Aorta (tissue), 5 donors: ENCODE data around the gene TBC1D23. TPM values are rescaled to one million over a fixed set of nuclear protein-coding genes. Genes with fewer than 3 reads are reported as not detected.
"Not testable (repeated sequence)": the region's sequence is repeated elsewhere in the genome, so short reads cannot be mapped to it uniquely, and the experiment has no call there.

Source experiments
- ATAC-seq: fragments of 200-7000 bp; cut with Tn5 transposase; one replicate; pipeline ENCODE4 v1.9.1; 2022; ENCODE audit warnings: moderate library complexity; ENCODE audit not compliant: low FRiP score
- DNase-seq, 2 donors: peaks; one replicate each; pipeline ENCODE4 v3.0.0-alpha.2; 2020
- H3K27ac ChIP-seq, 2 donors: one replicate each; pipeline ENCODE4 v1.5.1; 2013; ENCODE audit warnings: low read length in 2 of 2, mild to moderate bottlenecking in 2 of 2, moderate library complexity in 2 of 2, control low read depth in 1 of 2, inconsistent platforms in 1 of 2, low read depth in 1 of 2
- H3K27me3 ChIP-seq, 2 donors: one replicate each; pipeline ENCODE4 v1.6.1; 2013; ENCODE audit warnings: control low read depth in 1 of 2, low read length in 1 of 2, mild to moderate bottlenecking in 1 of 2, moderate library complexity in 1 of 2; ENCODE audit not compliant: insufficient read depth in 2 of 2, control insufficient read depth in 1 of 2
- H3K36me3 ChIP-seq, 2 donors: one replicate each; pipeline ENCODE4 v1.6.1; 2013; ENCODE audit warnings: control low read depth in 1 of 2, low read length in 1 of 2, mild to moderate bottlenecking in 1 of 2; ENCODE audit not compliant: insufficient read depth in 2 of 2, control insufficient read depth in 1 of 2
- H3K4me1 ChIP-seq, 2 donors: one replicate each; pipeline ENCODE4 v1.6.1; 2013; ENCODE audit warnings: low read length in 2 of 2, control low read depth in 1 of 2, mild to moderate bottlenecking in 1 of 2, moderate library complexity in 1 of 2; ENCODE audit not compliant: insufficient read depth in 2 of 2, control insufficient read depth in 1 of 2
- H3K4me3 ChIP-seq, 2 donors: one replicate each; pipeline ENCODE4 v1.5.1; 2013; ENCODE audit warnings: low read length in 2 of 2, control low read depth in 1 of 2, mild to moderate bottlenecking in 1 of 2
- H3K9me3 ChIP-seq: one replicate; pipeline ENCODE4 v1.6.1; 2013; ENCODE audit warnings: mild to moderate bottlenecking, low read length; ENCODE audit not compliant: control insufficient read depth
- WGBS, 2 donors: extraction: QIAGEN DNeasy Blood & Tissue Kit; methylation state at CpG; one replicate each; pipeline ENCODE4 v1.1.7; 2013; 5-methylcytosine and 5-hydroxymethylcytosine counted together
- intact Hi-C, 2 donors: fragments of 100-400 bp; cut with DNase I; formaldehyde crosslinking; loops; one replicate each; pipeline versions ENCODE4 v1.14.2 to v1.15.0; 2022
- polyA plus RNA-seq, 2 donors: library from polyadenylated mRNA; stranded (reverse); fragments of 200-250 nt; gene quantifications; one replicate each; pipeline ENCODE4 v1.2.3, GENCODE V29; 2013
- total RNA-seq, 2 donors: library from RNA; stranded (reverse); fragmentation: NEBNext Ultra II Directional; extraction: Animal tissue kit (Norgen Biotek cat#: 25700); gene quantifications; one replicate each; pipeline ENCODE4 v1.2.1, GENCODE V29; 2021
- donor health status: healthy with polysubstance abuse.
- donor health status: Bipolar disorder and iron deficiency.
- donor health status: DM: no; HTN: no; CAD: no.
- donor health status: DM: no; HTN: no; CAD: no.
- donor health status: DM: yes; HTN: yes; CAD: no.

The TBC1D23 gene
- total and polyA plus RNA-seq, 4 donors: 19.5 to 59.3 (median 33.3) TPM

DNA sequence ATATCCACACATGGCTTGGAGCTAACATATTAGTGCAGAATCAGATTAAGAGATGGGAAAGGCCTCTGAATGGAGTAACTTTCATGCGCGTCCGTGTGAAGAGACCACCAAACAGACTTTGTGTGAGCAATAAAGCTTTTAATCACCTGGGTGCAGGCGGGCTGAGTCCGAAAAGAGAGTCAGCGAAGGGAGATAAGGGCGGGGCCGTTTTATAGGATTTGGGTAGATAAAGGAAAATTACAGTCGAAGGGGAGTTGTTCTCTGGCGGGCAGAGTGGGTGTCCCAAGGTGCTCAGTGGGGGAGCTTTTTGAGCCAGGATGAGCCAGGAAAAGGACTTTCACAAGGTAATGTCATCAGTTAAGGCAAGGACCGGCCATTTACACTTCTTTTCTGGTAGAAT lies 2.1 kb downstream of the TBC1D23 start:
- ATAC-seq, H3K4me3 ChIP-seq, H3K27ac ChIP-seq, H3K27me3 ChIP-seq, intact Hi-C loops, DNase-seq, H3K4me1 ChIP-seq, H3K9me3 ChIP-seq, H3K36me3 ChIP-seq: not testable (repeated sequence)
- 78 to 79% methylated on average over 11 of the region's 11 CpGs for WGBS, 2 donors

DNA sequence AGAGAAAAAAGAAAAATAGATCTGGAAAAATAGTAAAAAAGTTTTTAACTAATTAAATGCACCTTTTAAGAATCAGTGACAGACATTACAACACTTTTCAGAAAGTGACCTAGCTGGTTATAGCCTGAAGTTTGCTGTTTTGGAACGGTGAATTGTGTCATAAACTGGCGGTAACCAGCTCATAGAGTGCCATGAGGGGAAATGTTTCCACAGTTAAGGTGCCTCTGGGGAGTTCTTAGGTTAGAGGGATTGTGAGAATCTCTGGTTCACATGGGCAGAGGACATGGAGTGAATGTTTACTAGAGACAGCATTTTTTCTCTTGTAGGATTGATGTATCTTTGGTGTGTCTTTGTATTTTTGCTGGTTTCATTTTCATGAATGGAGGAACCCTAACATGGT lies 2.8 kb downstream of the TBC1D23 start:
- no peaks in the 10 kb centered on the region for H3K36me3 ChIP-seq
- peaks cover 2 to 4% of the 10 kb centered on the region in 2 donors for H3K4me1 ChIP-seq
- intact Hi-C loops: no loop called here
- WGBS, 2 donors: 54 to 62% methylated on average over 2 of the region's 2 CpGs
- ATAC-seq (no peak), DNase-seq (no peak)
- no peaks in the 10 kb centered on the region for H3K27me3 ChIP-seq
- no peak overlapping the region for H3K4me3 ChIP-seq
- no peak overlapping the region for H3K27ac ChIP-seq
- no peaks in the 10 kb centered on the region for H3K9me3 ChIP-seq

- Histone ChIP-seq H3K4me3 (no peak overlapping the region), H3K27ac (no peak overlapping the region), H3K27me3 (no peaks in the 10 kb centered on the region), H3K9me3 (no peaks in the 10 kb centered on the region), H3K36me3 (no peaks in the 10 kb centered on the region), H3K4me1 (peaks cover 2 to 4% of the 10 kb centered on the region in 2 donors)
- DNase-seq: no peak
- no peak for ATAC-seq
- 38 to 43% methylated on average over 2 of the region's 2 CpGs for WGBS, 2 donors
- intact Hi-C loops: no loop called here
Observed at GRCh38 chr3:100264242-100264641, 3.5 kb downstream of the TBC1D23 start.

DNA sequence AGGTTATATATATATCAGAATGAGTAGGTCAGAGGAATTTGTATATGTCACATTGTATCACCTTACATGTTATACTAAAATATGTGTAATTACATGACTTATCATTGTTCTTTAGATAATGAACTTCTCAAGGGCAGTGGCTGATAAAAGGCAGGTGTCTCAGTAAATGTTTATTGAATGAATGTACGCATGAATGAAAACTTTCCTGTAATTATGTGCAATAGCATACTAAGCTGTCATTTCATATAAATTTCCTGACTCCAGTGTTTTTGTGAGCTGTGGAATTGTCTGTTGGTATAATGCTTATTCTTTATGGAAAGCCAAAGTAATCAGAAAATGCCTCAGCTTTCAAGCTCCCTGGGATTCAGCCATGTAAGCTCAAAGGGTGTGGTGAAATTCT lies 4.2 kb downstream of the TBC1D23 start:
- WGBS, 2 donors: 73 to 82% methylated on average over 1 of the region's 1 CpG
- H3K27me3 ChIP-seq: no peaks in the 10 kb centered on the region
- H3K36me3 ChIP-seq: no peaks in the 10 kb centered on the region
- intact Hi-C loops: no loop called here
- H3K27ac ChIP-seq: no peak overlapping the region
- no peak for DNase-seq
- peaks cover 2 to 4% of the 10 kb centered on the region in 2 donors for H3K4me1 ChIP-seq
- ATAC-seq: no peak
- no peaks in the 10 kb centered on the region for H3K9me3 ChIP-seq
- H3K4me3 ChIP-seq: no peak overlapping the region

GRCh38 chr3:100266531-100266930 lies 5.7 kb downstream of the TBC1D23 start:
- 86 to 92% methylated on average over 1 of the region's 1 CpG for WGBS, 2 donors
- peaks cover 2 to 4% of the 10 kb centered on the region in 2 donors for H3K4me1 ChIP-seq
- intact Hi-C loops: no loop called here

DNA sequence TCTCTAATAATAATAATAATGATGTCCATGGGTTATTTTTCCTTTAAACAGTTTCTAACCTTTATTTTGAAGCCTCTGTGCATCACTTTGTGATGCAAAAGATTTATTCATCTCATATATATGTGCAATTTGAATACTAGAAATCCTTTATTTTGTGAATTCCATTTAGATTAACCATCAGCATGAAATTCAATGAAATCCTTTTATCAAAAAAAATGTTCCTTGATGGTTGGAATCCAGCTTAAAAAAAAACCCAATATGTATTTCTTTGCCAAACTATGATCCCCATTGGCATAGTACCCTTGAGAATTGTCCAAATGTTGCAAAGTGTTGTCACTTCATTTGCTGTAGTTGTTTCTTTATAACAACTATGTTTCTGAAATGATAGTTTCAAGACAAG lies 7.4 kb downstream of the TBC1D23 start:
- H3K4me1 ChIP-seq: peaks cover 2 to 4% of the 10 kb centered on the region in 2 donors
- no peak for DNase-seq
- H3K27ac ChIP-seq: no peak overlapping the region
- H3K36me3 ChIP-seq: no peaks in the 10 kb centered on the region
- ATAC-seq: no peak
- H3K4me3 ChIP-seq: no peak overlapping the region
- H3K27me3 ChIP-seq: no peaks in the 10 kb centered on the region
- intact Hi-C loops: no loop called here
- no peaks in the 10 kb centered on the region for H3K9me3 ChIP-seq

More at GRCh38 chr3:100266531-100266930, 5.7 kb downstream of the TBC1D23 start:
- ATAC-seq (no peak), DNase-seq (no peak)
- H3K27ac ChIP-seq: no peak overlapping the region
- H3K4me3 ChIP-seq: no peak overlapping the region
- no peaks in the 10 kb centered on the region for H3K9me3 ChIP-seq
- H3K27me3 ChIP-seq: no peaks in the 10 kb centered on the region
- H3K36me3 ChIP-seq: no peaks in the 10 kb centered on the region

DNA sequence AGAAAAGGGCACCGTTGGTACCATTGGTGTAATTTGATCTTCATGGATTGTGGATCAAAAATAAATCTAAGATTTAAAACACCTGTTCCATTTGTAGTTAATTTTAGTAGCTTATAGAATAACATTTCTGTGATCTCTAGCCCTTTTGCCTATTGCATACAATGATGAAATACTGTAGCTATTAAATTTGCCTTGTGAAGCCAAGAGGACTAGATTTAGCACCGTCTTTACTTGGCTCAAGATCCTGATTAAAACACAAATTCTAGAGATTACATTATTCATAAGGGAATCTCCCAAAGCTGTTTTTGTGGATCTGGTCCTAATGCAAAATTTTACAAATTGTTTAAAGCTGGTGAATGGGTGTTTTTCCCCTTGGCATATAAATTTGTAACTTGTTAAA lies 8.2 kb downstream of the TBC1D23 start:
- no peaks in the 10 kb centered on the region for H3K9me3 ChIP-seq
- H3K27me3 ChIP-seq: no peaks in the 10 kb centered on the region
- no peak for ATAC-seq
- intact Hi-C loops: no loop called here
- no peak overlapping the region for H3K4me3 ChIP-seq
- DNase-seq: no peak
- peaks cover 1 to 2% of the 10 kb centered on the region in 2 donors for H3K4me1 ChIP-seq
- WGBS, 2 donors: 13 to 14% methylated on average over 2 of the region's 2 CpGs
- no peaks in the 10 kb centered on the region for H3K36me3 ChIP-seq
- H3K27ac ChIP-seq: no peak overlapping the region

- Histone ChIP-seq H3K4me3 (no peak overlapping the region), H3K4me1 (peaks cover 1 to 2% of the 10 kb centered on the region in 2 donors), H3K36me3 (no peaks in the 10 kb centered on the region), H3K9me3 (no peaks in the 10 kb centered on the region), H3K27ac (no peak overlapping the region), H3K27me3 (no peaks in the 10 kb centered on the region)
- DNase-seq: no peak
- intact Hi-C loops: no loop called here
- no peak for ATAC-seq
- 75 to 80% methylated on average over 2 of the region's 2 CpGs for WGBS, 2 donors
Observed at GRCh38 chr3:100269410-100270214, 8.8 kb downstream of the TBC1D23 start.

- no peaks in the 10 kb centered on the region for H3K36me3 ChIP-seq
- DNase-seq (no peak), ATAC-seq (no peak)
- intact Hi-C loops: no loop called here
- peaks cover 2 to 3% of the 10 kb centered on the region in 2 donors for H3K4me1 ChIP-seq
- 81 to 84% methylated on average over 2 of the region's 2 CpGs for WGBS, 2 donors
- no peak overlapping the region for H3K4me3 ChIP-seq
- H3K27ac ChIP-seq: no peak overlapping the region
- no peaks in the 10 kb centered on the region for H3K27me3 ChIP-seq
- H3K9me3 ChIP-seq: no peaks in the 10 kb centered on the region
Observed at GRCh38 chr3:100270215-100270583, 9.4 kb downstream of the TBC1D23 start.
